ENCODE measurements around the gene BORA. TPM values are rescaled to one million over a fixed set of nuclear protein-coding genes. Genes with fewer than 3 reads are reported as not detected.
A peak's percentile ranks its signal among the peaks of the same experiment; 100 is the strongest.
"Not testable (repeated sequence)": the region's sequence is repeated elsewhere in the genome, so short reads cannot be mapped to it uniquely, and the experiment has no call there.

Gene BORA
- total RNA-seq, 1 experiment from 2014 or later = 13.0 TPM

GRCh38 chr13:72754111-72754510 is 26.4 kb downstream of the BORA start:
- no peak for DNase-seq (ENCODE audit: low read depth)
- in situ Hi-C loops (cut with HindIII; ENCODE audit: low pct_unique_long_range_greater_than_20kb, low sequenced_read_pairs) = no loop called here

GRCh38 chr13:72757792-72758535 is 30.2 kb downstream of the BORA start:
- in situ Hi-C loops (cut with HindIII; ENCODE audit: low pct_unique_long_range_greater_than_20kb, low sequenced_read_pairs) = no loop called here
- no peak for DNase-seq (ENCODE audit: low read depth)

GRCh38 chr13:72760189-72760588 is 32.5 kb downstream of the BORA start:
- in situ Hi-C loops (cut with HindIII; ENCODE audit: low pct_unique_long_range_greater_than_20kb, low sequenced_read_pairs) = no loop called here
- DNase-seq (ENCODE audit: low read depth) = no peak

- in situ Hi-C loops (cut with HindIII; ENCODE audit: low pct_unique_long_range_greater_than_20kb, low sequenced_read_pairs) = no loop called here
Observed at GRCh38 chr13:72763411-72763810, 35.7 kb downstream of the BORA start.

GRCh38 chr13:72774019-72774418 is 46.3 kb downstream of the BORA start:
- no peak for DNase-seq (ENCODE audit: low read depth)
- in situ Hi-C loops (cut with HindIII; ENCODE audit: low pct_unique_long_range_greater_than_20kb, low sequenced_read_pairs) = no loop called here

More at GRCh38 chr13:72763411-72763810, 35.7 kb downstream of the BORA start:
- no peak for DNase-seq (ENCODE audit: low read depth)

GRCh38 chr13:72781451-72782439 is 54.0 kb downstream of the BORA start, which contains the start of the genes DIS3 and PIBF1:
Gene DIS3 (minus strand): TSS chr13:72781900. CDS start chr13:72781832, 68 bp downstream.
Gene PIBF1 (plus strand): TSS chr13:72782133. CDS start chr13:72783470, 1,337 bp downstream.
- peak; percentile 96 for DNase-seq (ENCODE audit: low read depth)
- in situ Hi-C loops (cut with HindIII; ENCODE audit: low pct_unique_long_range_greater_than_20kb, low sequenced_read_pairs) = no loop called here

GRCh38 chr13:72782717-72783116 is 55.0 kb downstream of the BORA start:
- in situ Hi-C loops (cut with HindIII; ENCODE audit: low pct_unique_long_range_greater_than_20kb, low sequenced_read_pairs) = no loop called here
- peak; percentile 12 for DNase-seq (ENCODE audit: low read depth)

- in situ Hi-C loops (cut with HindIII; ENCODE audit: low pct_unique_long_range_greater_than_20kb, low sequenced_read_pairs); DNase-seq (ENCODE audit: low read depth): not testable (repeated sequence)
Observed at GRCh38 chr13:72784679-72785078, 57.0 kb downstream of the BORA start.

- no peak for DNase-seq (ENCODE audit: low read depth)
- in situ Hi-C loops (cut with HindIII; ENCODE audit: low pct_unique_long_range_greater_than_20kb, low sequenced_read_pairs) = no loop called here
Observed at GRCh38 chr13:72788831-72789230, 61.1 kb downstream of the BORA start.

- DNase-seq (ENCODE audit: low read depth) = no peak
- in situ Hi-C loops (cut with HindIII; ENCODE audit: low pct_unique_long_range_greater_than_20kb, low sequenced_read_pairs) = no loop called here
Observed at GRCh38 chr13:72792640-72793039, 64.9 kb downstream of the BORA start.

GRCh38 chr13:72798817-72799216 is 71.1 kb downstream of the BORA start:
- no peak for DNase-seq (ENCODE audit: low read depth)
- in situ Hi-C loops (cut with HindIII; ENCODE audit: low pct_unique_long_range_greater_than_20kb, low sequenced_read_pairs) = no loop called here

GRCh38 chr13:72804301-72804700 is 76.6 kb downstream of the BORA start:
- in situ Hi-C loops (cut with HindIII; ENCODE audit: low pct_unique_long_range_greater_than_20kb, low sequenced_read_pairs) = no loop called here

More at GRCh38 chr13:72804301-72804700, 76.6 kb downstream of the BORA start:
- DNase-seq (ENCODE audit: low read depth) = no peak

Other genes with a start within 250 kb of the BORA start
- gene MZT1, start 294 bp upstream of the BORA start, total RNA-seq (2014; rRNA removed; shearing (Covaris generic); ENCODE audit: low replicate concordance) = 29.8 and 39.4 TPM in 2 replicates
- gene DIS3, start 54.0 kb downstream of the BORA start, total RNA-seq (2014; rRNA removed; shearing (Covaris generic); ENCODE audit: low replicate concordance) = 10.6 and 18.4 TPM in 2 replicates
- 5.5 and 9.9 TPM in 2 replicates for gene PIBF1, start 54.2 kb downstream of the BORA start, total RNA-seq (2014; rRNA removed; shearing (Covaris generic); ENCODE audit: low replicate concordance)